Measurements from ENCODE around the gene RNF4.
A peak's percentile ranks its signal among the peaks of the same experiment; 100 is the strongest.
"Not testable (repeated sequence)": the region's sequence is repeated elsewhere in the genome, so short reads cannot be mapped to it uniquely, and the experiment has no call there.

Gene RNF4, protein sequence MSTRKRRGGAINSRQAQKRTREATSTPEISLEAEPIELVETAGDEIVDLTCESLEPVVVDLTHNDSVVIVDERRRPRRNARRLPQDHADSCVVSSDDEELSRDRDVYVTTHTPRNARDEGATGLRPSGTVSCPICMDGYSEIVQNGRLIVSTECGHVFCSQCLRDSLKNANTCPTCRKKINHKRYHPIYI

DNA sequence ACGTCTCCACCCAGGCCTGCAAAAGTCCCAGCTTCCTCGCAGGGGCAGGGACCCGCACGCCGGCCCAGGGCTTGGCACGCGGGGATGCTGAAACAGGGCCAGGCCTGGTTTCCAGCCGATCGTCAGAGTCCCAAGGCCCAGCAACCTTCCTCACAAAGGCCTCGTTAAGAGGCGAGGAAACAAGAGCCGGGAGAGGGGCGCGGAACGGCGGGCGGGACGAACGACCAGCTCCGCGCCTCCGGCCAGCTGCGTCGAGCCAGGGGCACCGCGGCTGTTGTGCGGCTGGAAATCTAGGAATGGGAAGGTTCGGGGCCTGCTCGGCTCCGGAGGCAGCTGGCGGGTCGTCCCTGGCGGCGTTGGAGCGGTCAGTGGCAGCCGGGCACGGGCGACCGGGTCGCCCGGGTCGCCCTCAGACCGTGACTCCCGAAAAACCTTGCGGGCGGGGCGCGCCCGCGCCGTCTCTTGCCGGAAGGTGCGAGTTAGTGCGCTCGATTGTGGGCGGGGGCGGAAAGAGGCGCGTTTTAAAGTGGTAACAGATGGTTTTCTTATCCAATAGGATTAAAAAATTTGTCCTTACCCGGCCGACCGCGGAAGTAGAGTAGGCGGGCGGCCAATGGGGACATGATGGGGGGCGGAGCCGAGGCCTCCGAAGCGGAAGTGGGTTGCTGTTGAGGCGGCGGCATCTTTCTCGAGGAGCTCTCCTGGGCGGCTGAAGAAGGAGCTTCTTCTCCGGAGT, at the start of gene RNF4:
RNF4 (plus strand) TSS at position 651 of the 736 bp plus-strand sequence. CDS start 21,388 bp downstream, outside the sequence.
- DNase-seq, result peak; percentile 91

GRCh38 chr4:2419814-2420213, 49.1 kb upstream of the RNF4 start:
- DNase-seq, result no peak

GRCh38 chr4:2421928-2422327, 47.0 kb upstream of the RNF4 start:
- no peak for DNase-seq

DNA sequence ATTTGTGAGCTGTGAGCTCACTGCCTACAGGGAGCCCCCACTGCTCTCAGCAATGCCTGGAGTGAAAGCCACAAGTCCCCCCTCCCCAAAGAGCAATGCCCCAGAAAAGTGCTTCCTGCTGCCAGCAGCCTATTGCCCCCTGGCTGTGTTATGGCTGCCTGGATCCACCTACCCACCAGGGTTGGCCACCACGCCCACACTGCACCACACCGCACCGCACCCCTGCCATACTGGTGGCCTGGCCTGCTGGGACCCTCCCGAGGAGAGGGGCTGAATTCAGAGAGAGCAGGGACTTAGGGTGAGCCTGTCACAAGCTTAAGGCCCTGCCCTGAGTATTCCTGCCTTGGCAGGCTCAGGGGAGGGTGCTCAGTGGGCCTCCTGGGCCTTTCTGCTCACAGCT, 45.8 kb upstream of the RNF4 start:
- DNase-seq, result no peak

GRCh38 chr4:2423695-2424094, 45.2 kb upstream of the RNF4 start:
- no peak for DNase-seq

DNA sequence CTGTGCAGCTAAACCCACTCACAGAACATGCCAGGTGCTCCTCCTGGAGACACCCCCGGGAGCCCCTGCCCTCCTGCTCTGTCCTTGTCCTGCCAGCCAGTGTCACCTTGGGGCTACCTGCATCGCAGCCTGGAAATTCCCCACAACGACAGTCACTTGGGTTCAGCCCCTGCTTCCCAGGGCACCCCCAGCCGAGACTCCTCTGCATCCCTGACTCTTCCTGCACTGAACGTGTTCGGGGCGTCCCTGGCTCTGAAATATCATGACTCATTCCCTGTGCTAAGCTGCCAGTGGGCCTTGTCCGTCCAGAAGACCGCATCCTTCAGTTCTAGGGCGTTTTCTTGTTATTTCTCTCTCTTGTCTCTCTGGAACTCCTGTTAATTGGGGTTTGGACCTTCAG, 44.3 kb upstream of the RNF4 start:
- DNase-seq, result no peak

GRCh38 chr4:2425386-2426068, 43.4 kb upstream of the RNF4 start:
- no peak for DNase-seq

- no peak for DNase-seq
These were observed 42.9 kb upstream of the RNF4 start for GRCh38 chr4:2426069-2426397.

- no peak for DNase-seq
These were observed 42.1 kb upstream of the RNF4 start for GRCh38 chr4:2426711-2427275.

GRCh38 chr4:2427383-2428334, 41.2 kb upstream of the RNF4 start:
- no peak for DNase-seq

- DNase-seq, result no peak
These were observed 40.3 kb upstream of the RNF4 start for GRCh38 chr4:2428496-2429213.

- DNase-seq, result not testable (repeated sequence)
These were observed 38.8 kb upstream of the RNF4 start for GRCh38 chr4:2429945-2430757.

GRCh38 chr4:2432004-2432403, 36.9 kb upstream of the RNF4 start:
- DNase-seq, result no peak

DNA sequence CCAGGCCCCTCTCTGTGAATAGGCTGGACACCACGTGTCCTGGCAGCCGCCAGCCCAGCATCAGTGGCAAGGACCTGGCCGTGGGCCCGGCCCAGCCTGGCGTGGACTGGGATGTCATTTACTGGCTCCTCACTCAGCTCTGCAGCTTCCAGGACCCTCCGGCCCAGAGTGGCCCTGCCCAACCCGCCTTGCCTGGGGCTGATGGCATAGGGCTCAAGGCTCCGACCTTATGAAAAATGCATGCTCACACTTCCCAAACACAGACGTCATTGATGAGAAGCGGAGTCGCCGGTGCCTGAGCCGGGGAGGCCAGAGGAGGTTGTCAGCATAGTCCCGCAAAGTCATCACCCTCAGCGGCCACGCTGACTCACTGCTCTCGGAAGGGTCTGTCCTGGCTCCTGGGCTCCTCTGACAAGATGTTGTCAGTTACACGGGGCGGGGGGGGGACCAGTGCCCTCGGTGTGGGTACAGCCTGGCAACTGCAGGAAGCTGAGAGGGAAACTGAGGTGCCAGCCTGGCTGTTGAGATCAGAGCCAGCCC, 35.8 kb upstream of the RNF4 start:
- no peak for DNase-seq

DNA sequence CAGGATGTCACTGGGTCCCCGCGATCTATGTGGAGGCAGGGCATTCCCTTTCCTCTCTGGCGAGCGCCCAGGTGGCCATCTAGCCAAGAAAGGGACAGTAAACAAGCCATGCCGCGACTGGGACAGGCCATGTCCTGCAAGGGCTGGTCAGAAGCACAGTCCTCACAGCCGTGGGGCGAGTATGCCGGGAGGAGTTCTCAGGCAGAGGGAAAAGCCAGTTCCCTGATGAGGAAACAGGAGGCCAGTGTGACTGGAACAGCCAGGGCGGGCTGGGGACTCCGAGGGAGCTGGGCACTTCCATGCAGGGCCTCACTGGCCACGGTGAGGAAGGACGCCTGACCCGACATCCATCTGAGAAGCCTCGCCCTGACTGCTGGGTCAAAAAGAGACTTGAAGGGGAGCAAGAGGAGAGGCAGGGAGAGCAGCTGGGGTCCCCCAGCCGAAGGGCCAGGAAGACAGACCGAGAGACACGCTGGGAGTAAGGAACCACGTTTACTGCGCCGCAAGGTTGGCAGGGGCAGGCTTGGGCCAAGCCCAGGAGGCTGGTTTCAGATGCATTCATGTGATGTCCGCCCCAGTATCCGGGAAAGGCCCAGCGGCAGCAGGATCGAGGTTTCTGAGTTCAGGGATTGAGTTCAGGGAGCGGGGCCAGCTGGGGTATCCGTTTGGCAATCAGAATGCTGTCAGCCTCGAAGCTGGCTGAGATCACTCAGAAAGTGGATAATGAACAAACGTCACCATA, 35.1 kb upstream of the RNF4 start:
- no peak for DNase-seq

- DNase-seq, result no peak
These were observed 34.5 kb upstream of the RNF4 start for GRCh38 chr4:2434420-2434819.

DNA sequence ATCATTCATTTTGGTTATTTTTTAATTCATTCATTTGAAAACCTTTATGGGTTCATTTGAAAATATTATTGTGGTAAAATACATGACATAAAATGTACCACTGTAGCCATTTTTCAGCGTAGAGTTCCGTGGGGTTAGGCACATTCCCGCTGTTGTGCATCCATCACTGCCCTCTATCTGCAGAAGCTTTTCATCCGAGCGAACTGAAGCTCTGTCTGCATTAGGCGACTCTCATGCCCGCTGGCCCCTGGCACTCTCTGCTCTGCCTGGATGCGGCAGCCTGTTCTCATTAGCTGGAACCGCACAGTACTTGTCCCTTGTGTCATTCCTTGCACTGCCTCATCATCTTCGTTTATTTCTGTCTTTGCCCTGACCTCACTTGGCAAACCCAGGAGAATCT, 32.6 kb upstream of the RNF4 start:
- no peak for DNase-seq

- DNase-seq, result no peak
These were observed 32.0 kb upstream of the RNF4 start for GRCh38 chr4:2436761-2437474.

GRCh38 chr4:2437475-2438215, 31.3 kb upstream of the RNF4 start:
- no peak for DNase-seq
